GM12873 (cell line): ENCODE measurements around the gene EML1.

ENCODE experiments used
- TF ChIP-seq, protein P1 (sequence below): IDR thresholded peaks from 2 replicates; pipeline ENCODE4 v1.5.1; 2012; ENCODE audit warnings: low read depth, mild to moderate bottlenecking, moderate library complexity, low read length, control low read depth; ENCODE audit not compliant: insufficient read depth; ENCODE audit errors: missing control alignments

Gene EML1

DNA sequence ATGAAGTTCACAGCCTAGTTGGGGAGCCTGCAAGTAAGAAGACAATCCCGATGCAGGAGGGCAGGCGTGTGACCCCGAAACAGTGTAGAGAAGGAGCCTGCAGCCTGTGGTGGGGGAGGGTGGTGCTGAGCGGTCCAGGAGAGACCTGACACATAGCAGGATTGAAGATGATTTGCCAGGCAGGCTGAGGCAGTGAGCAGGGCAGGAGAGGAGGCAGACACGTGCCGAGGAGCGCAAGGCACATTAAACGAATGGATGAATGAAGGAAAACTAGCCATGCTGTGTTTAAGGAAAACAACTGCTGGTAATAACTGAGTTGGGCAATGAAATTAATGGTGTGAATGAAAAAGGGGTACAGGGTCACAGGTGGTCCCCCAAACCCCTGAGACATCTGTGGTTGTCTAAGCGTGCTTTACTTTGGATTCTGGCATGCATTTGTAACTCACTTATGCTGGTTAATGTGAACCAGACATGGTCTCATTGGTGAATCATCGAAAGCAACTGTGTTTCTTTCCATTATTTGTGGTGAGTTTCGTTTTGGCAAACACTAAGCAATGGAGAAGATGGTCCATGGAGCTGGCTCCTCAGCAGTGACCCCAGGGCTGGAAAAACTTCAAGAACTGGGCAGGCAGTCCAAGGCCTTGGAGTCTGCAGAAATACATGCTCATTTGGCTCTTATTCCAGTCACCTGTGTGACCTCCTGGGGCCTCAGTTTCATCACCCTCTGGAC is 175.1 kb downstream of the EML1 start:
- TF ChIP-seq, protein P1, sequence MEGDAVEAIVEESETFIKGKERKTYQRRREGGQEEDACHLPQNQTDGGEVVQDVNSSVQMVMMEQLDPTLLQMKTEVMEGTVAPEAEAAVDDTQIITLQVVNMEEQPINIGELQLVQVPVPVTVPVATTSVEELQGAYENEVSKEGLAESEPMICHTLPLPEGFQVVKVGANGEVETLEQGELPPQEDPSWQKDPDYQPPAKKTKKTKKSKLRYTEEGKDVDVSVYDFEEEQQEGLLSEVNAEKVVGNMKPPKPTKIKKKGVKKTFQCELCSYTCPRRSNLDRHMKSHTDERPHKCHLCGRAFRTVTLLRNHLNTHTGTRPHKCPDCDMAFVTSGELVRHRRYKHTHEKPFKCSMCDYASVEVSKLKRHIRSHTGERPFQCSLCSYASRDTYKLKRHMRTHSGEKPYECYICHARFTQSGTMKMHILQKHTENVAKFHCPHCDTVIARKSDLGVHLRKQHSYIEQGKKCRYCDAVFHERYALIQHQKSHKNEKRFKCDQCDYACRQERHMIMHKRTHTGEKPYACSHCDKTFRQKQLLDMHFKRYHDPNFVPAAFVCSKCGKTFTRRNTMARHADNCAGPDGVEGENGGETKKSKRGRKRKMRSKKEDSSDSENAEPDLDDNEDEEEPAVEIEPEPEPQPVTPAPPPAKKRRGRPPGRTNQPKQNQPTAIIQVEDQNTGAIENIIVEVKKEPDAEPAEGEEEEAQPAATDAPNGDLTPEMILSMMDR: no peak

DNA sequence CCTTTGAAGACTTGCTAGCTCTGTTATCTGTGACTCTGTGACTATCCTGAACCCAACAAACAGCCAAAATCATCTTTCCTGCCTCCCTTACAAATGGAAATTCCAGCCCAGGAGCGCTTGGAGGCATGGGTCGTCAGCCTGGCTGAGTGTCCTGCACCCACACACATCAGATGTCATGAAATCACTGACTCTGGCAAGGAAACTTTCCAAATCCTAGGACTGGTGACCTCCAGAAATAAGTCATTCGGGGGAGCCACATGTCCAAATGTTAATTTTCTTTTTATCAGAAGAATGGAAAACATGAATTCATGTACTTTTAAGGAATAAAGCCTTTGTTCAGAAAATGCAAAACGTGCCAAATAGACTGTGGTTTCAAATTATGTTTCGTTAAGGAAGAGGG is 175.7 kb downstream of the EML1 start:
- TF ChIP-seq, protein P1: no peak

DNA sequence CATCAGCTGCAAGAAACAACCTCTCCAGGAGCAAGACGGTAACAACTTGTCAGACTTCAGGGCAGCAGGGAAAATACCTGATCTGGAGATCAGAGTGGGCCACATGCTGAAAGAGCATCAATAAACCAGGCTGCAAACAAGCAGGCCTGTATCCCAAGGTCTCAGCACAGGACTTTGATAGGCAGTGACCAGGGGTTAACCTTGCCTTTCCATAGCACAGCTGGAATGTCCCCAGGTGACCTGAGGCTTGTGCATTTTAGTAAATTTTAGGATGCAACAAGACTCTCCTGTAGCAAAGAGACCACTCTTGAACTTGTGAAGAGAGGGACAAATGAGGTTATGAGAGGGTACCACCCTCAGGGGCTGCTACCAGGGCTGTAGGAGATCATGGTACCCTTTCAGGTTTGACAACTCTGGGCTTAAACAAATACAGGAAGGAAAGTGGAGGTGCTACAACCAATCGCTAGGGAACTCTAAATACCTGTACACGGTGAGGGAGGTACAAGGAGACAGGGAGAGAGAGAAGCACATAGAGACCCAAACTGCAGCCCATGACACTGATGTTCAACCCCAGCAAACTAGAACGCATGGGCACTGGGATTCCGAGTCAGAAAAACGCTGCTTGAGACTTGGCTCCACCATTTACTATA is 176.6 kb downstream of the EML1 start:
- TF ChIP-seq, protein P1: no peak

DNA sequence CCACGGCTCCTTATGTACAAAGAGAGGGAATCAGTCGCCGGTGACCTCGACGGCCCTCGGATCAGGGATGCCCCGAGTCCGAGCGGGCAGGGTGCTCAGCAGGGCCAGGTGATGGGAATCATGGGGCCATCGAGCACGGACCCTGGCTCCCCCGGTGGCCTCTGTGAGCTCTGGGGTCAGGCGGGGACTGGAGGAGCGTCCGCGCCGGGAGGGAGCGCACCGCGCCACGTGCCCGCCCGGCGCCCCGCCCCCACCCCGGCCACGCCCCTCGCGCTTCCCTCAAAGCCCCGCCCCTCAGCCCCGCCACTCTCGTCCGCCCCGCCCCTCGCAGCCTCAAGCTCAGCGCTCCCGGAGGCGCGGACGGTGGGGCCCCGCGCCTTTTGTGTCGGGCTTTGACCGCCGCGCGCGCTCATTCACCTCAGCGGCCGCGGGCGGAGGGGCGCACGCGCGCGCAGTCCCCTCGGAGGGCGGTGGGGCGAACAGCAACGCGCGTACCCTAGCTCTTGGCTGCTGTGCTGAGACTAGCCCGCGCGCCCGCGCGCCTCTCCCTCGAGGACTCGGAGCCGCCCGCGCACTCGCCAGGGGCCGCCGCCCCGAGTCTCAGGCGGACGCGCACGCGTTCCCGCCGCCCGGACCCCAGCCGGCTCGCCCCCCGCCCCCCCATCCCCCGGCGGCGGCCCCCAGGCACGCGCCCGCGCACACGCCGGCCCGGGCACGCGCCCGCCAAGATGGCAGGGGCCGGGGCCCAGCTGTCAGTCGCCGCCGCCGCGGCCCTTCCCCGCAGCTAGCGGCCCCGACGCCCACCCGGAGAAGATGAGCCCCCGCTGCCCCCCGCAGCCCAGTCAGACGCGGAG is 178.1 kb downstream of the EML1 start:
- TF ChIP-seq, protein P1: no peak

DNA sequence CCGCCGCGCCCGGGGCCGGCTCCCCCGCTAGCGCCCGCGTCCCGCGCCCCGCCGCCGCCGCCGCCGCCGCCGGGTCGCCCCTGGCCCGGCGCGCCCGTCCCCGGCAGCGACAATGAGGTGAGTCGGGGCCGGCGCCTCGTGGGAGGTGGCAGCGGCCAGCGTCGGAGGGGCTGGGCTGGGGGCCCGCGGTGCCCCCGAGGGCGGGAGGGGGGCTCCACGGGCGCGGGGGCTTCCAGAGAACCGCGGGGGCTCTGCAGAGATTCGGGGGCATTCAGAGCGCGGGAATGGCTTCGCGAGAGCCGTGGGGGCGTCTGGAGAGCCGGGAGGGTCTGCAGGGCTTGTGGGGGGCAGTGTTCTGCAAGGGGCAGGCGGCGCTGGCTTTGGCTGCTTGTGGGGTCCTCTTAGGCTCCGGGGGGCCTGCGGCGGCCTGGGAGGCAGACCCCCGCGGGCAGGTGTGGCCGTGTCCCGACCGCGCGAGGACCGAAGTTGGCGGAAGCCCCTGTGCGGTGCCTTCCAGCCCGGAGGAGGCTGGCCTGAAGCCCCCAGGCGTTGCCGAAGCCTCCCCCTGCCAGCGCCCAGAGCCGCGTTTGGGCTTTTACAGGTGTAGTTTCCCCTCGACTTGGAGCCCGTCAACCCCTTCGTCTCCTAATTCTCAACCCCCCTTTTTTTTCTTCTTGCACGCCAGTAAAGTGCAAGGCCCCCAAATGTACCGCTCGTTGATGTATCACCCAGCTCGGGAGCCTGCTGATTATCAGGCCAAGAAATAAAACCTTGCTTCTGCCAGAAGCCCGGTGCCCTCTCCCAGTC is 178.9 kb downstream of the EML1 start:
- TF ChIP-seq, protein P1: no peak

DNA sequence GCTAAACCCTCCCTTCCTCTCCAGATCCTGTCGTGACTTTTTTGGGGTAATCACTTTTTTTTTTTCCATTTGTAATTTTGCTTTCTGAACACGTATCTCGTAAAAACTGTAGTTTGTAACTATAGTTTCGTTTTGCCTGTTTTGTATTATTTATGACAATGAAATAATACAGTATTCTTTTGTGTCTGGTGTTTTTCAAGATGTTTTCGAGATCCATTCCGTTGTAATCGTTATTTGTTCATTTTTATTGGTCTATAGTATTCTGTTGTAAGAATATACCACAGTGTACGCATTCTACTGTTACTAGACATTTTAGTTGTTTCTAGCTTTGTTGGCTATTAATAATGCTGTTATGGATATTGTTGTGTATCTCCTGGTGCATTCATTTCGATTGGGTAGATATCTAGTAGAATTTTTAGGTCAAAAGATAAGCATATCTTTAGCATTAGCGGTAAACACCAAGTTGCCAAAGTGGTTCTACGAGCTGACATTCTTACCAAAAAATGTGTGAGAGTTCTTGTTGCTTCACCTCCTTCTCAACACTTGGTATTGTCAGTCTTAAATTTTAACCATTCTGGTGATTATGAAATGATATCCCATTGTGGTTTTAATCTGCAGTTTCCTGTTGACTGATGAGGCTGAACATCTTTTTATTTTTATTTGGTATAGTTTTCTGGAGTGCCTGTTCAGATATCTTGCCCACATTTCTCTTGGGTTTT is 179.7 kb downstream of the EML1 start:
- TF ChIP-seq, protein P1: no peak
